SK-N-MC (cell line): ENCODE measurements around the gene ZWILCH.

Source experiments
- EZH2 ChIP-seq: fragments of 200-600 bp; sonication (generic); IDR thresholded peaks from one replicate; pipeline ENCODE4 v1.6.1; 2017; ENCODE audit warnings: antibody characterized with exemption
- FOXP2 ChIP-seq: optimal IDR thresholded peaks from 2 replicates; pipeline ENCODE3; 2011; ENCODE audit warnings: mild to moderate bottlenecking, moderate library complexity; ENCODE audit not compliant: insufficient read depth; ENCODE audit errors: extremely low read length, control extremely low read depth
- POLR2AphosphoS5 ChIP-seq: IDR thresholded peaks from 2 replicates; pipeline ENCODE4 v1.6.1; 2012; ENCODE audit warnings: mild to moderate bottlenecking, low read depth, low read length, borderline replicate concordance

- TF ChIP-seq EZH2 (no peak), POLR2AphosphoS5 (no peak), FOXP2 (no peak)
These were observed 86.3 kb downstream of the ZWILCH start for GRCh38 chr15:66591322-66591862.
